ENCODE measurements around the gene ARAP2.
"Not testable (repeated sequence)": the region's sequence is repeated elsewhere in the genome, so short reads cannot be mapped to it uniquely, and the experiment has no call there.

The ARAP2 gene

DNA sequence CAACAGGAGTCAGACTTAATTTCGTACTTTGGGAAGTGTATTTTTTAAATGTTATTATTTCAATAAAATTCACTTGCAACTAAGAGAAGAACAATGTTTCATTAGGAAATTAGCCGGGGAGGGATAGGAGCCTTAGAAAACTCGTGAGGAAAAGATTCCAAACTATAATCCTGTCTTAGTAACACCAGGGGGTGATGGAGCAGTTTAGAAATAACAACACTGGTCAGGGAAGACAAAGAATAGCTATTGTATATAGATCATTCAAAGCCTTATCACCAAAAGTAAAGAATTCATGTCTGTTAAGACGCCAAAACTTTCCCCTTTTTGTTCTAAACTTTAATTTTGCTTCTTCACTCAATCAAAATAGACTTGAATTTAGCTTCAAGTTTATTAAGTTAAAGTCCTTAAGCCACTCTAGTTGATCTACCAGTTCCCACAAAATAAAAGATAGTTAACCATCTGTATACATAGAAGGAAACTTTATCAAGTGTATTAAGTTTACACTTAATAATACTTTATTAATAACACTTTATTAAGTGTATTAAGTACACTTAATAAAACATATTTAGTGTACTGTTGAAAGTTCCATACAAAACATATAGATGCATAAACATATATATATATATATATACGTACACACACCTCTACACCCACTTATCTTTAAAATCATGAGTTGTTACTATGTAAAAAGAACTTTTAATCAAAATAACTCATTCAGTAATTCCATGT lies 60.5 kb downstream of the ARAP2 start:
- DNase-seq (ENCODE audit: low spot score) = no peak

DNA sequence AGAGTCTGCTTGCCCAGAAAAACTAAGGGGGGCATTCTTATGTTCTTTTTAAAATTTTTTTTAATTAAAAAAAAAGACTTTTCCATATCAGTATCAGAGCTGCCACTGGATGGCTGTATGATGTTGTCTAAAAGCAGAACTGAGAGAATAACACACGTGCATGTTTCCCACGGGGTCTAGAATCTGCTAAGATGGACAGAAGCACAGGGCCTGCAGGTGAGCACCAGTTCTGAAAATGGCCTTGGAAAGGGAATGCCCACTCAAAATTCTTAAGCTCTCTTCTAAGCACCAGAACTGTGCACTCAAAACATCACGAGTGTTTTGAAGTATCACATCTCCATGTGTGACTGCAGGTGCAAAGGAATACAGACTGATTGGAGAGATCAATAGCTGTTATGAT lies 61.1 kb downstream of the ARAP2 start:
- DNase-seq (ENCODE audit: low spot score) = no peak

DNA sequence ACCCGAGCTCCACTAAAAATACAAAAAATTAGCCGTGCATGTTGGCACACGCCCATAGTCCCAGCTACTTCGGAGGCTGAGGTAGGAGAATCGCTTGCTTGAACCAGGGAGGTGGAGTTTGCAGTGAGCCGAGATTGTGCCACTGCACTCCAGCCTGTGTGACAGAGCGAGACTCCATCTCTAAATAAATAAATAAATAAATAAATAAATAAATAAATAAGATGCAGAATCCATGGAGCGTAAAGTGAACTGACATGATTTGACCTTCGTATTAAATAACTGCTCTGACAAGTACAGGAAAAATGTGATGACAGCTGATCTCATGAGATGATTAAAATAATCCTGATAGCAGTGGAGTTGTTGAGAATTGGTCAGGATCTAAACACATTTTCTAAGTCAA lies 62.0 kb downstream of the ARAP2 start:
- not testable (repeated sequence) for DNase-seq (ENCODE audit: low spot score)

DNA sequence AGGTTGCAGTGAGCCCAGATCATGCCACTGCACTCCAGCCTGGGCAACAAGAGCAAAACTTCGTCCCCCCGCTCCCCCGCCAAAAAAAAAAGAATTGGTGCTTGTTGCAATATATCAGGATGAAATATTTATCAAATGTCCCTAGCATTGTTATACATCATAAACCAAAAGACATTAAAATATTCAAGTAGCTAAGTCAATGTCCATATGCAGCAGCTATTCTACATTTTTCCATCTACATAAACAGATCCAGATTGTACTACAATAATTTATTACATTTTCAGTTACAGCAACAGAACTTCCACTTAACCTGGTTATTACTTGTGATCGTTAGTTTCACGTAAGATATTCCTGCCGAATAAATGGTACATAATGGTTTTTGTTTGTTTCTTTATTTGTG lies 64.1 kb downstream of the ARAP2 start:
- DNase-seq (ENCODE audit: low spot score) = no peak

DNA sequence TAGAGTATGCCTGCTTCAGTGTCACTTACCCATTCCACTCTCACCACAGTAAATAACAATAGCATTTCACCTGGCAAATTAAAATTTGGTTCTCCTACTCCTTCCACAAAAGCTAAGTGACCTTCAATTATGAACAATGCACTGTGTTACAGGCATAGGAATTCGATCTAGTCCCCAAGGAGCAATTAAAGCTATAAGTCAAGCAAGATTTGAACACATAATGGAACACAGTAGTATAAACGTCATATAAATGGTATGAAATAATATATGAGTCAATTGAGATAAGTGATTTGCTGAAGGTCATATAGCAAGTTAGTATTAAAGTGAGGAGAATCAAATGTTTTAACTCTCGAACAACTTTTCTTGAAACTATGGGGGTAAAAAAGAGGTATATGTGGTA lies 65.8 kb downstream of the ARAP2 start:
- no peak for DNase-seq (ENCODE audit: low spot score)

DNA sequence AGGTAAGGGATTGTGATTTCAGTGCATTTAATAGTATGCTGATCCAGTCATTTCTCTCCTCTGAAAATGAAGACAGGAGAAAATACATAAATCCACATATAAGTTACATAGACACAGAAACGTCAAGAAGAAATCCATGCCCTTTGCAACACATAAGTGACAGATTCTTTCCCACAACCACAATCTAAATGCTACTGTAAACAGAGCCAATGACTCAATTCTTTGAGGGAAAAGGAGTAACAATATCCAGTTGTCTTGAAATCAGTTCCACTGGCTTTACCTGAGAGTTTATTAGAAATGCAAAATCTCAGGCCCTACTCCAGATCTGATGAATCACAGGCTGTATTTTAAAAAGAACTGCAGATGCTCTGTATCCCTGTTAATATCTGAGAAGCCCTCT lies 66.4 kb downstream of the ARAP2 start:
- DNase-seq (ENCODE audit: low spot score) = no peak

DNA sequence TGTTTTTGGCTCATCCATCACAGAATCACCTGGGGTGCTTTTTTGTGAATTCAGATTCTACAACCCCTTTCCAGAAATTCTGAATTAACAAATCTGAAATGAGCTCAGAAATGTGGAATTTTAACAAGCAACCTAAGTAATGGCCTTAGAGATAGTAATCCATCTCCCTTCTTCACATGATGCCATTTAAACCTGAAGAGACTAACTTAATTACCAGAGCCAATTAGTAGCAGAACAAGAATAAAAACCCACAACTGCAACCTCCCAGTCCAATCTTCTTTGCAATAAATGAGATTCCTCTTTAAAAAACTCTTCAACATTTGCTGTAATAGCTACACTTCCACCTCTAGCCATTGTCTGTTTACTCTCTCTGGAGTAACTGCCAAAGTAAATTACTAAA lies 69.7 kb downstream of the ARAP2 start:
- DNase-seq (ENCODE audit: low spot score) = no peak

DNA sequence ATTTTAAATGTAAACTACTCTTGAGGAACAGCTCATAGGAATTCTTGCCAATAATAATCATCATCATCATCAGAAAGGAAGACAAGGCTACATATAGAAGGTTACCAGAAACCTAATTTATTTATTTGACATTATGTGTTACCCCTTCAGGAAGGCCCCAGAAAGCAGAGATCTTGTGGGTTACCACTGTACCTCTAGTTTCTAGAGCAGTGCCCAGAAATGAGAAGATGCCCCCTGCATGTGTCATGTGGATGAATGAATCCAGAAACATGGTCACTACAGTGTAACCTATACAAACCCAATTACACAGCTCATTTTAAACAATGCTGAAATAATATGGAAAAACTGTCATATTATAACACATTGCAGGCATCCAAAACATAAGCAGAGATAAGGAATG lies 70.4 kb downstream of the ARAP2 start:
- no peak for DNase-seq (ENCODE audit: low spot score)

DNA sequence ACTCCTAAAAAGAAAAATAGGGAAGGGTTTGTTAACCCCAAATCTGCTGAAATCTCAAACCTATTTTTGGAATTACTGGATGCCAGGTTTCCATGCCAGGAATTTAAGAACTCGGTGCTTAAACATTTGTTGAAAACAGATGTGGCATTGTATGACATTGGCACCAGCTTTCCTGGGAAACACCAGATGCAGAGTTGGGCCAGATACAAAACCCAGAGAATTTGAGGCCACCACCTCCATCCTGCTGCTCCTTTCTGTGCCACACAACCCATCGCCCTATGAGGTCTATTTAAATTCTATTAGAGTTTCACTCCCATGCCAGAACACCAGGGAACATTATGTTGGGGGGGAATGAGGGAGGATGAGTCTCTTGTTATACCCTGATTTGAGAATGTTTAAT lies 71.7 kb downstream of the ARAP2 start:
- DNase-seq (ENCODE audit: low spot score) = no peak

DNA sequence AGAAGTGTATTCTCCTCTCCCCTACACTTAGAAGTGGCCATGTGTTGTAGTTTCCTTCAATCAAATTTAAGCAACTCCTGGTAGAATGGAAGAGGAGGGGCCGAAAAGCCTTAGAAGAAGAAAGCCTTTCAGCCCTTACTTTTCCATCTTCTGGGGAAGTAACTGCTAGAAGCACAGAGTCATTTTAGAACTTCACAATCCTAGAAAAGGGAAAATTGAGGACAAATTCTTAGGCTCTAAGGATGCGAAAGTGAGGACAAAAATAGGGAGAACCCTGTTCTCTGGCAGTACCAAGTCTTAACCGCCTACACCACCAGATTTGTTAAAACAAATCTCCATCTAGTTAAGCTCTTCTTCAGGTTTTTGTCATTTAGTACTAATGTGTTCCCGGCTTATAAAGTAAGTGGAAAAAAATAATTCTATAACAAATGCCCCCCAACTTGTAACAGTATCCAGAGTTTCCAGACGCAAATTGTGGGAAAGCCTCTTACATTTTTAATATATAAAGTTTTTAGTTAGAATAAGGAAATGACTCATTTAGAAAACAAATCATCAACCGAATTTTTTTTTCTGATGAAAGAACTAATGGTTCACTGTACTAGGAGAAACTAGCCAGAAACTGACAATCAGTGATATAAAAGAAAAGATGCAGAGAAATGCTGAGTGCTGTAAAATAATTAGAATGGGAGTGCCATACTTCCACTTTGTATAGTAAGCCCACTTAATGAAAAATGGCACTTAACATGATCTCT lies 76.0 kb downstream of the ARAP2 start:
- peak; percentile 8 for DNase-seq (ENCODE audit: low spot score)

DNA sequence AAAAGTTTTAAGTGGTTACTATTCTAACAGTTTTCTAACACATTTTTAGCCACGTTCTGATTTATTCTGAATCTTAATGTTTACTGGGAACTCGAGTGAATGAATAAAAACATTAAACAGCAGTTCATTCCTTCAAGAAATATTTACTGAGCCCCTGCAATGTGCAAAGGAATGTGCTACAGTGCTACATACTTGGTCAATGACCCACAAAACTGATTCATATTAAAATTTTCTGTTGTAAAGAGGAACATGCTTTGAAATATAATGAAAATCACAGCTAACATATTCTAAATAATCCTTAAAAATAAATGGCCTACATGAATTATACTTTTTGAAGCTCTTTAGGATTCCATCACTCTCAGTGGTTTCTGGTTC lies 78.7 kb downstream of the ARAP2 start:
- no peak for DNase-seq (ENCODE audit: low spot score)

DNA sequence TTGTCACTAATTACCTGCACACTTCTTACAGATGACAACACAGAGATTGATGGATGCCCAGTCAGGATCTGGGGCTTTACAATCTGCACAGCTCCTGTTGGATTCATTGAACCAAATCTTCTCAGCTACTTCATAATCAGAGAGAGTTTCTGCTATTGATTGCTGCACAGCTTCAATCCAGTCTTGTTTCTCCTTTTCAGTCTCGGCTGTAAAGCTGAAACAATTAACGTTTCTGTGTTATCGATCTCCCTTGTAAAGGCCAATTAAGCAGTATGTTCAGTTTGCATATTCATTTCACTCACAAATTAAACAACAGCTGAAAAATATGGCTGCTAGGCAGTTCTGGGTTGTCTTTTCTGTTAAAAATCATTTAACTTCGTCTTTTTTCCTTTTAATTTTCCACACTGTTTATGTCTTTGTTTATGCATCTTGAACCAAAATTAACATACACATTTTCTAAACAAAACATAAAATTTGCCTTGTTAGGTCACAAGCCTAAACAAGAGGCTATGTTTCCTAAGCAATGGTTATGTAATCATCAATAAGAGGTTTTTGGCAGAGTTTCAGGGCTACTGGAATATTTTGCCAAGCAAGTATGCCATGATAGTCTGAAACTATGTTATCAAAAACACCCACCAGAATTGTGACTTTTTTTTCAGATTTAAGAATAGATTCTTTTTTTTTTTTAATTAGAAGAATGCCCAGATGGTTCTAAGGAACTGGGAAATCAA lies 79.2 kb downstream of the ARAP2 start:
- DNase-seq (ENCODE audit: low spot score) = no peak

DNA sequence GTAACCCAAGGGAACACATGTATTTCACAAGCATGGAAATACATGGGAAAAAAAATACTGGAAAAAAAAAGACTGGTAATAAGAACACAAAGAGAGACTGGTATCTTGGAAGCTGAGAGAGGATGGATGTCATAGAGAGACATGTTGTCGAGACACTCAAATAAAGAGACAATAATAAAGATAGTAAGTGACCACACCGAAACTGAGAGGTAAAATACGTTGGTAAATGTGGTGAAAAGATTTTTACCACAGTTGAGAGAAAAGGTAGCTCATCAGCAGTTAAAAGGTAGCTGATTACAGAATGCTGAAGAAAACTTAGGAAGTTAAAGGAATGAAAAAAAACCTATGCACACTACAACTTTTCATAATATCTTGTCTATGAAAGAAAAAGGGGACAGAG lies 81.1 kb downstream of the ARAP2 start:
- DNase-seq (ENCODE audit: low spot score) = no peak

DNA sequence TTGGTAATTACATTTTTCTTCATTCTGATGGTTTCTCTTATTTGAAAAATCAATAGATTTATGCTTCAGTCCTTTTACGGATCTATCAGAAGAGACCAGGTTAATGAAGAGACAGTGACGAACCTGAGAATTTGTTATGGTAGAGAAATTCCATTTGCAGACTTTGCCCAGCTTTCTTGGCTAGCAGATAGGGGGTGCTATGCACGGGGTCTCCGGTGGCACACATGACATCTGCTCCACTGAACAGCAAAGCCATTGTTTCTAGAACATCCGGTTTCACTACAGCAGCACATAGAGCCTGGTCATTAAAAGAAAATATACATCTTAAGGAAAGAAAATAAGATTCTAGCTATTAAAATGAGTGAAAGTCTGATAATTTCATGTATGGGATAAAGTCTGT lies 85.1 kb downstream of the ARAP2 start:
- DNase-seq (ENCODE audit: low spot score) = no peak

DNA sequence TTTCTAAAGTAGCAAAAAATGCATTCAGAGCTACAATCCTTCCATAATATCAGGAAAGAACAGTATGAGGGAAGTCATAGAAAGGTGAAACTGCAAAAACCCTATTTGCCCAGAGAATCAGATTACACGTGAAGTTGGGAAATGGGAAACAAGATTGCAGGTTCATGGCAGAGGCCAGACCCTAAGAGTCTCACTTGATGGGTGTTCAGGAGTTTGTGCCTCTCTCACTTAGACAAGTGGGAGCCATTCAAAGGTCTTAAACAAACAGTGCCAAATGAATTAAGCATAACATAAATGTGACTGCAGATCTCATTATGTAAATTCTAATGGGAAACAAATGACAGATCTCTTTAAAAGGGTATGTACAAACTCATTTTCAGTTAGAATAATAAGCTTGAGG lies 91.6 kb downstream of the ARAP2 start:
- DNase-seq (ENCODE audit: low spot score) = no peak

DNA sequence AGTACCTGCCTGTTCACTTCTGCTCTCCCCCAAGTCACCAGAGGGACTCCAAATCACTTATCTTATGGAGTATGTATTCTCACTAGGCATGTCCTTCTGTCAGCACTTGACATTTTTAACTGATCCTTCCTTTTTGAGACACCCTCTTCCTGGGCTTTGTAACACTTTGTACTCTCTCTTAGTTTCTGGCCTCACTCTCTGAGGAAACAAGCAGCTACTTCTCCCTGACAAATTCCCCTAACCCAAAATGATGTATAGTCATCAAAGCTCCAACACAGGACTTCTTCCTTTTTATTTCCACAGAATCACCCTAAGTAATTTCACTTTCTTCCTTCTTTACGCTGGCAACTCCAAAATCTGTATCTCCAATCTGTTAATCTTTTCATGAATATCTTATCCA lies 101.8 kb downstream of the ARAP2 start:
- DNase-seq (ENCODE audit: low spot score) = no peak

DNA sequence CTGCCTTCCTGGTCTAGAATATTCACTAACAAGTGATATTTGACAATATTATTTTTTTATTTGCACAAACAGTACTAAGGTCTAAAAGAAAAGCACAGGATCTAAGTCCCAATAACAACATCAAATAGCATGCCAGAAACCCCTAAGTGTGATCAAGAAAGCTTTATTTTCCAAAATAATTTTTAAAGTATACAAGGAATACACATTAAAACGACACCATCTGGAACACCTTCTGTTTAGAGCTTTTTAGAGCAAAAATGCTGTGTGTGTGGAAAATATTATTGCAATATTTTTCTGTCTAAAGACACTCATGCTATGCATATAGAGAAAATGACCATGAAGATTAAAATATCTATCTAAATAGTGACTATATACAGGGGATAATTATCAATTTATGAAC lies 103.1 kb downstream of the ARAP2 start:
- DNase-seq (ENCODE audit: low spot score) = no peak

DNA sequence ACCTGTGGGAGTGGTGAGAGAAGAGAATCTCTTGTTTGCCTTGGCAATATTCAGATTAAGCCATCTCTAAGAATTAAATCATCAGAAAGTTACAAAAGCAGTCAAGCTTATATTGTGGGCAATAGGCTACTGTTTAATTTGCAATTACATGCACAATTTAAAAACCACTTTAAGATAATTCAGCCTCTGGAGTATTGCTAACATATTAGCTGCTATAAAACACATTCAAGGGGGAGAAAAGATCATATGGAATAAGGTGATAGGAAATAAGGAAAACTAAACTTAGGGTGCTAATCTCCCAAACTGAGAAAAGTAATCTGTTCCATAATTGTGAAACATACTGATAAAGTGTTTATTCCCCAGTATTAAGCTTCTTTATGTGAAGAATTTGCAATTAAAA lies 103.9 kb downstream of the ARAP2 start:
- DNase-seq (ENCODE audit: low spot score) = no peak

DNA sequence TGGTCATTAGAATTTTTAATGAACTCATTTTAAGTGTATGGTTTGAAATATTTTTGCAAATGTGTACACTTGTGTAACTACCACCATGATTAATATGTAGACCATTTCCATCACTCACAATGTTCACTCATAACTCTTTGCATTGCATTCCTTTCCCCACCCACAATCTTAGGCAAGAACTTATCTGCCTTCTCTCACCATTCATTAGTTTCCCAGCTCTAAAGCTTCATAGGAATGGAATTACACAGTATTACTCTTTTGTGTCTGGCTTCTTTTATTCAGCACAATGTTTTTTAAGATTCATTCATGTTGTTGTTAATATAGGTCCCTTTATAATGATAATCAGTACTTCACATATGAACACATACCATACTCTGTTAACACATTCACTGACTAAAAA lies 106.1 kb downstream of the ARAP2 start:
- no peak for DNase-seq (ENCODE audit: low spot score)

DNA sequence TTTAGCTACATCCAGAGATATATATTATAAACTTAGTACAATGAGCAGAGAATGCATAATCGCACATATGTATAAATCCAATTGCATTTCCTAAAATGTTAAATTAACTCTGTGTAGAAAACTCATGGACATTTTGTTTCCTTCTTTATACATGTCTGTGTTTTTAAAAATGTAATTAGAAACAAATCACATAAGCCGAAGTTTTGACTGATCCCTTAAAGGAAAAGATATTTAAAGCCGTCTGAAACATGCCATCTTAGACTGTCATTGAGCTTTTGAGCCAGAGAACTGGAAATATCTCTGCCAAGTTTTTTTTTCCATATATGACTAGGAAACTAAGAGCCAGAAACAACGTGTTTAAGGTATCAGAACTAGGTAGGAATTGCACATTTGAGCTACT lies 107.0 kb downstream of the ARAP2 start:
- no peak for DNase-seq (ENCODE audit: low spot score)

DNA sequence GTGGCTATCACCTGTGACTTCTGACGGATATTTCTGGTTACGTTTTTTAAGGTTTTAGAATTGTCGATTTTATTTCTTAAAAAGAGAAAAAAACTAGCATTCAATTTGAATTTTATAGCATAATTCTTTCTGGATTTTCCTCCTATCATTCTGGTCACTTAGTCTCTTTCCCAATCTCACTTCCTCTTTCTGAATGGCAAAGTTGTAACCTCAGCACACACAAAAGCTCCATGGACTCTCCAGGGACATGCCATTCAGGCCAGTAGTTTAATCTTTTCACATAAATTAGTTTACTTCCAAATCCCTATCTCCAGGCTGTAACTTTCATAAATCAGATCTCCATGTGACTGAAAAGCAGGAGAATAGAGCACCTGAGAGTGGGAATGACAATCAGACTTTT lies 110.7 kb downstream of the ARAP2 start:
- DNase-seq (ENCODE audit: low spot score) = no peak

DNA sequence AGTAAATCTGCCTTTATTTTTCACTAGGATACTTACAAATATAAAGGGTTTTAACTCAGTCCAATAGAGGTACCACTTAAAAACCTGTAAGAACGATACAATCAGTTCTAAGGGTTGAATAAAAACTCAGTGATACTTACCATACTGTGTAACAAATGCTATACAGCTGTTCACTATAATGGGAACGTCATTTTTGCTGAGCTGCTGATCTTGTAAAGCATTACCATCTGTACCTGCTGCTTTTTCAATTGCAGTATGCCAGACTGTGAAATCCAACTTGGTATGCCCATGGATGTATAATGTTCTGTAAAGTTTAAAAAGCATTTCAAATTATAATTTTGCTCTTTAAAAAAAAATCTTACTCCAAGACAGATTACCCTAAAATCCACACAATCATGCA lies 111.2 kb downstream of the ARAP2 start:
- DNase-seq (ENCODE audit: low spot score) = no peak

DNA sequence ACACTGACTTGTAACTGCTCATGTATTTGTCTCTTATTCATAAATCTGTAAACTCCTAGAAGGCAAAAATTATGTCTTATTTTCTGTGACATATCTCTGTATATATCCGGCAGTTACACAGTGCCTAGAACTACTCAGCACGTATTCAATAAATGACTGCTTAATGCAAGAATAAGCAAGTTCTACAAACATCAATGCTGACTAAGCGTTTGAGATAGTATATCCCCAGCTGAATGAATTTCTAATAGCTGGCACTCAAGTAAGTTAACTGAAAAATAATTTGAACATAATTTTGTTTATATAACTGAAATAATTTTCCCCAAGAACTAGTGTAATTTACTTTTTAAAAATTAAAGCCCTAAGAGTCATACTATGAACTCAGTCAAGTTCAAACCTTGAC lies 113.7 kb downstream of the ARAP2 start:
- DNase-seq (ENCODE audit: low spot score) = no peak
